GM18873 (cell line): ENCODE data around the gene MAP3K5.
A peak's percentile ranks its signal among the peaks of the same experiment; 100 is the strongest.

Experiments
- ATAC-seq: cut with Tn5 transposase; IDR thresholded peaks from one replicate; pipeline ENCODE4 v1.9.1; 2021; ENCODE audit warnings: mild to moderate bottlenecking, moderate library complexity, moderate number of reproducible peaks; ENCODE audit not compliant: unreplicated experiment, low FRiP score

Gene MAP3K5

DNA sequence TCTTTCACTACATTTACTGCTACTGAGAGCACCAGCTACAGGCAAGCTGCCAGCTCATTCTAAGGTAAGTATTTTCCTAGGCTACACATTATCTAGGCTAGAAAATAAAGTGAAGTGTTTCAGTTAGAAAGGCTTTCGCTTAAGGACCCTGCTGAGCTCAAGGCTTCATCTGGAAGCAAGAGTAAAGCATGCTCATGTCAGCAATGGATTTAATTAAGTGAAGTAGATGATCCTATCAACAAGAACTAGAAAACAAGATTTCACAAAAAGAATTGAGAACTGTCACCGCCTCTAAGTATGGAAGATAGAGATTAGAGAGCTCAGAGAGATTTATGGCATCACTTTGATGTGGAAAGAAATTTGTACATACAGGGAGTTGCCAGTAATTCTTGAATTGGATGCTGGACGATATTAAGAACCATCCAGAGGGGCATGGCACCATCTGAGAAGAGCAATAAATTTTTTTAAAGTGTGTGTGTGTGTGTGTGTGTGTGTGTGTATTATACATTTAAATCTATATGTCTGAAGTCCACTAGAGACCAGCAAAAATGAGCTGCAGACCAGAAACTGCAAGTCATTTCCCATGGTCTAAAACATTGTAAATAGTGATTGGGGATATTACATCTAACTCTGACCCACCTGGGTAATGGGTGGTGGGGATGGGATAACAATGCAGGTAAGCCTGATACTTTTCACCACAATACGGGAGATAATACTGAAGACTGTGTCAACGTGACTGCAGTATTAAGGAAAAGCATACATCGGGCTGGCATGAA is 136.8 kb downstream of the MAP3K5 start:
- ATAC-seq, result no peak

DNA sequence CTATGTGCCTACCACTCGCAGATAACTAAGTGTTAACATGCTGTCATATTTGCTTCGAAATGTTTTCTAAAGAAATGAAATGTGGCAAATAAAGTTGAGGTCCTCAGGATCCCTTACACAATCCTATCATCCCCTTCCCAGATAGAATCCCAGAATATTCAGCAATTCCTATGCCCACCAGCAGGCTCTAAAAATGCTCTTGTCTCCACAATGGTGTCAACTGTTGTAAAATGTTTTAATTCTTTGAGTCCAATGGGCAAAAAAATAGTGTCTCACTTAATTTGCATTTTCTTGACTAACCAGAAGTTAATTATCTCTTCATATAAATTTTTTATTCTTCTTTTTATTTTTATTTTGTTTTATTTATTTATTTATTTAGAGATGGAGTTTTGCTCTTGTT is 138.2 kb downstream of the MAP3K5 start:
- ATAC-seq, result no peak

DNA sequence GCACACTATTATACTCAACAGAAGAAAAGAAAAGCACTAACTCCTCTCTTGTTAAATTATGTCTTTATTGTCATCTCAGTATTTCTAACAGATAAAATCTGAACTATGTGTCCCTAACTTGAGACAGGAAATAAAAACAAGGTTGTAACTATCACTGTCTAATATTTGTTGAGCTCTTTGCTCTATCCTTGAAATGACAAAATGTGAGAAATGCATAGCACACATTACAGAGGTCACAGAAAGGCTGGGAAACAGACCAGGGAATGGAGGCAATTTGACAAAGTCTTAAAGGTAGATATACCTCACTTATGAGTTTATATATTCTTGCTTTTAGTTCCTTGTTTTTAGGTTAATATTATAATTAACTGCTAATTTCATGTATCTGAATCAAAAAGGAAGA is 139.6 kb downstream of the MAP3K5 start:
- no peak for ATAC-seq

DNA sequence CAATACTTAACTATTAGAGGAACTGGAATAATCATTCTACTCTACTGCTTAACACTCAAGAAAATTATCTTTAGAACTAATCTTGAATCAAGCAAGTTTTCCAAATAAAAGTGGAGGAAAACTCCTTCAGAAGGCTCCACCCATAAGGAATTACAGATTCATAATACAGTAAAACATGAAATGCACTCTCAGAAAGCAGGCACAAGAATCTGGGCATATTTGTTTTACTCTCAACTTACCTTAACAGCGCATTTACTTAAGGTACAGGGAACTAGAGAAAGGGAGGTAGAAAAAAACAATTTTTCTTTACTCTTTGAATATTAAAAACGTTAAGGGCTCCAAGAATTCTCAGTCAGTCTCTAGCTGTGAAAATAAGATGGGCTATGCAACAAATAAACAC is 140.3 kb downstream of the MAP3K5 start:
- no peak for ATAC-seq

DNA sequence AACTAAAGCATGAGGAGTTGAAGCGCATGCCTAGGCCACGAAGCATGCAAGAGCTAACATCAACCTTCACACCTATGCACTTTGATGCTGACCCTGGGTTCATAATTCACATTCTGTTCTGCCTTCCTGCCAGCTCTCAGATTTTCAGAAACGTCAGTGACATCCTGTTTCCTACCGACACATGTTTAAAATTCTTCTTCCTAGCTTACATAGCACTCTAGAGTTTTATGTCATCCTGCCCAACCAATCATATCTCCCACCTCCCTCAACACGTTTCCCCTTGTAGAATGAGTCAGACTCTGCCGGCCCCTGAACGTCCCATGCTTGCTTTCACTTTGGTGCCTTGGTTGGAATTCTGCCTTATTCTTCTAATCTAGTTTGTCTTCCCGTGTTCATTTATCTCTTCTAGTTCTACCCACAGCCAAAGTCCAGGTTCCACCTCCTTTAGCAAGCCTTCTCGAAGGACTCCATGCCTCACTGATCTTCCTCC is 144.9 kb downstream of the MAP3K5 start:
- ATAC-seq, result peak; percentile 57

DNA sequence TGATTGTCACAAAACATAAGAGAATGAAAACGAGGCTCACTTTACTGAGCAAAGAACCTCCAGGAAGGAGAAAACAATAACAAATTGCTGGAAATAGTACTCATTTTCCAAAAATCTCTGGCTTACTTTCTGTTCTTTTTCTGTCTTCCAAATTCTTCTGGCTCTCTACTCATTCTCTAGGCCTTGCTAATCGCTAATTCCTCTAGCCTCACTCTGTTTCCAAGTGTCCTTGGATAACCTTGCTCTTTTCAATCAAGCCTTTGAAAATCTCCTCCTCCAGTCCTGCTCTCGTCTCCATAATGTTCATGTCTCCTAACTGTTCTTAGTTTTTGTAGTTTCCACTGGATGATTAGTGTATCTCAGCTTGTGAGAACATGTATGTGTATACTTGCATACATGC is 145.9 kb downstream of the MAP3K5 start:
- ATAC-seq, result no peak

DNA sequence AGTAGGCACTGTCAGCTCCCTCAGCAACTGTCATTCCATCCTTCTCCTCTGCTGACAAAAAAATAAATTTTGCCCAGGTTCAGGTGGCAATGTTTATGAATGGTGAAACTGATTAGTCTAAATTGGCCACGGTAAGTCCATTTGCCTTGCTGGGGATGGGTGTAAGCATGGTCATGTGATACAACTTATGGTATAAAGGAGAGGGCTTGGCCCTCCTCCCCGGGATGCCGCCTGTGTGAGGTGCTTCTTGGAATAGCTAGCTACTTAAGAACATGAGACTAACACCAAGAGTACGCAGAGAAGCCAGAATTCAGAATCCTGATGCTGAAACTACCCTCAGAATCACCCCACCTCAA is 147.7 kb downstream of the MAP3K5 start:
- ATAC-seq, result no peak

DNA sequence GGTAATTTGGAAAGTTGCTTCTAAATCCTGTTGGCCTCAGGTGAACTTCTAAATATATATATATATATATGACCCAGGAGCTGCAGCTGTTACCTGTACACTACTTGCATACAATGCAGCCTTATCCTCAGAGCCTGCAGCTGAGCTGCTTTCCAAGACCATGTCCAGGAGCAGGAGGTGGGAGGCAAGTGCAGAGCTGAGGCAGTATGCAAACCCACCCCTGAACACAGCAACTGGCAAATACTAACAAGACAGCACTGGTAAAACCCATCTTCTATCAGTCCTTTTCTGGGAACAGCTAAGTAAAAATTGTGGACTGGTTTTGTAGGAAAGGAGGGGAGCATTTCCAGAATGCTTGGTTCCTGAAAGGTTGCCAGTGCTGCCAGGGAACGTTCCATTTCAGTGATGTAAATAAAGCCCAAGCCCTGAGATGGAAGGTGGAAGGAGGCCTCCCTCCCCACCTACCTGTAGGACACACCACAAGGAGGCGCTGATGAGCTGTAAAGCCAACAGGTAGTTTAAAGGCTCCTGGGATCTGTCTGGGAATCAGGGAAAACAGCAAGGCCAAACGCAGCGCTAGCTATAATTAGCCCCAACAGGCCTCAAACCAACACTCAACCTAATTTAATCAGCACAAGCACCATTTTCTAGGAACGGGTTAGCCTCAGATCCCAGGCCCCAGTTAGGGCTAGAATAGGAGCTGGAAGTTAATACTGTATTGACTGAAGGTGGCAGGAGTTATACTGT is 148.3 kb downstream of the MAP3K5 start:
- peak; percentile 47 for ATAC-seq

DNA sequence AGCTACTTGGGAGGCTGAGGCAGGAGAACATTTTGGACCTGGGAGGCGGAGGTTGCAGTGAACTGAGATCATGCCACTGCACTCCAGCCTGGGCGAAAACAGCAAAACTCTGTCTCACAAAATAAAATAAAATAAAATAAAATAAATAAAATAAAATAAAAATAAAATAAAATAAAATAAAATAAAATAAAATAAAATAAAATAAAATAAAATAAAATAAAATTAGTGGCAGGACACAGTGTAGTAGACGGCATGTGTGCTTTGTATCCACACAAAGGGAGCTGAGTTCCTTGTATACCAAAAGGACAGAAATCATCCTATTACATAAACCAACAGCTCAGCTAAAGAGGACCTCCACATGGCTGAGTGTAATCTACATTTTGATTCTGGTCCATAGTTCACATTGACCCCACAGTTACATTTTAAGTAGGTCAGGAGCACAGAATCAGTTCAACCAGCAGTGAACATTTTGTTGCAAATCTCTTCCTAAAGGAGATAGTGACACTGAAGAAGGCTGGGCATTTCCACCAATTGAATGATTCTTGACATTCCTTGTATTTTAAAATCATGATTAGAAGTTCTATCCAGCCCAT is 150.3 kb downstream of the MAP3K5 start:
- no peak for ATAC-seq

DNA sequence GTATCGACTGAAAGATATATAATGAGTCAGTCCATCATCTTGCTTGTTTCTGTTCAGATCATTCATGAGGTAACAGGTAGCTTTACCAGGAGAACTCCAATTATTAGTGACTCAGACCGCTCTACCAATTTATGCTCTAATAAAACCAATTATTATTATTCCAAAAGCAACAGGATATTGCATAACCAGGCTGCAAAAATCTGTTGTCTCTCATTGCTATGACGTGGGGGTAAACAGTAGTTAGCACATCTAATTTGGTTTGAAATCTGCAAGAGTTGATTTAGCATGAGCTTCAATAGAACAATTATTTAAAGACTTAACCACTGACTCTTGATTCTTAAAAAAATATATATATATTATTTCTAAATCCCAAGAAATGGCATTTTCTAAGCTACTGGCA is 151.1 kb downstream of the MAP3K5 start:
- no peak for ATAC-seq

DNA sequence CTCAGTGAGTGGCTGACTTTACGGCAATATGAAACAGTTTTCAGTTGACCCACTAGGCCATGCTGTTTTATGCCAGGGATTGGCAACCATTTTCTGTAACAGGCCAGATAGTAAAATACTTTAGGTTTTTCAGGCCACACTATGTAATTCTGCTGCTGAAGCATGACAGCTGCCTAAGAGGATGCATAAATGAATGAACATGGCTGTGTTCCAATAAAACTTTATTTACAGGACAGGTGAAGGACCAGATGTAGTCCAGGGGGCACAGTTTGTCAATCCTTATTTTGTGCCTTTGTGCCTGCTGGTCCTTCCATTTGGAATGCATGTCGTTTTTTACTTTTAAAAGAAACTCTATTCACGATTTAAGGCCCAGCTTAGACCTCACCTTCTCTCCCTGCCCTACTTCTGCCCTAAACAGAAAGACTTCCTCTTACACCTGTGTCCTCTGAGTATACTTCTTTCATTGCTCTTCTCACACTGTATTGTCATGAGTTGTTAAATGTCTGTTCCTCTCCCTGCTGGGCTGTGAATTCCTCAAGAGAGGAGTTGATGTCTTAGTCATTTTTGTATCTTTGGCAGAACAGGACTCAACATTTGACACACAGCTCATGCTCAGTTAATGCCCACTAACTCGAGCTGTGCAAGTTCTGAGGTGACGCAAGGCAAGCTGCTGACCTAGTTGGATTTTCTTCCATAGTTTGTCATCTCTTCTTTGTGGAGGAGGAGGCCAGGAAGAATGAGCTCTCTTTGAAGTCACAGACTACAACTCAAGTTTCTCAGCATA is 152.0 kb downstream of the MAP3K5 start:
- ATAC-seq, result no peak

DNA sequence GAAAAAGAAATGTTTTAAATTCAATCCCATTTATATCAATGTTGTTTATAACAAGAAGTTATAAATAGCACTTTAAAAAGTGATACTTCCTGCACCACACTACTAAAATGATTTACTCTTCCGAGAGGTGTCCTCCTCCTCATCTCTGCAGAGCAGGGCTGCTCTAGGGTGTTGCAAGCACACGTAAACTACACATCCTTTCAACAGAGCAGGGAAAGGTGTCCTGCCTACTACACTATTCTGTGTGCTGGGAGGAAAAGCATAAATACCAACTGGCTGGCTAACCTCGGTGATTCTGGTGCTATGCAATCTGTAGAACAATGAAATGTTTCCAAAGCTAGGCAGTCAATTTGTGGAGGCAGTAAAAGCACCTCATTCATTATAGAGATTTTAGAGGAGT is 152.6 kb downstream of the MAP3K5 start:
- ATAC-seq, result no peak

DNA sequence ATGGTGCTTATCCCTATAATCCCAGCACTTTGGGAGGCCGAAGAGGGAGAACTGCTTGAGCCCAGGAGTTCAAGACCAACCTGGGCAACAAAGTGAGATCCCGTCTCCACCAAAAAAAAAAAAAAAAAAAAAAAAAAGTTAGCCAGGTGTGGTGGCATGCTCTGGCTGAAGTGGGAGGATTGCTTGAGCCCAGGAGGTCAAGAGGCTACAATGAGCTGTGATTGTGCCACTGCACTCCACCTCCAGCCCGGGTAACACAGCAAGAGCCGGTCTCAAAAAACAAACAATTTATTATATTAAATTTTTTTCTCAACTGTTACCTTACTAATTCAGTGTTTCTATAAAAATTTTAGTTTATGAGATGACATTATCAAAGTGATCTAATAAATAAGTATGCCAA is 156.7 kb downstream of the MAP3K5 start:
- ATAC-seq, result no peak

DNA sequence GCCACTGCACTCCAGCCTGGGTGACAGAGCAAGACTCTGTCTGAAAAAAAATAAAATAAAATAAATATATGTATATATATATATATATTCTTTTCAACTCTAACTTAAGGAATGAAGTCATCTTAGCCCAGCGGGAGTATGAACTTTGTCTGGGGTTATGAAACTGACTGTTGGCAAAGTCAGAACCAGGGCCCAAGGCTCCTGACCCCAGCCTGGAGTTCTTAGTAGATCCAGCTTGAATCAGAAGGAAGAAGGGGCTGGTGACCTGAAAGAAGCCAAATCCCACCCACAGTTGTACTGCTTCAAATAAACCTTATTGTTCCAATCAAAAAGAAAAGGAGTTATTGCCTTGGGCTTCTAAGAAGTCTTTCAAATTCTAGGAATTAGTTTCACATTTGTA is 158.9 kb downstream of the MAP3K5 start:
- no peak for ATAC-seq

DNA sequence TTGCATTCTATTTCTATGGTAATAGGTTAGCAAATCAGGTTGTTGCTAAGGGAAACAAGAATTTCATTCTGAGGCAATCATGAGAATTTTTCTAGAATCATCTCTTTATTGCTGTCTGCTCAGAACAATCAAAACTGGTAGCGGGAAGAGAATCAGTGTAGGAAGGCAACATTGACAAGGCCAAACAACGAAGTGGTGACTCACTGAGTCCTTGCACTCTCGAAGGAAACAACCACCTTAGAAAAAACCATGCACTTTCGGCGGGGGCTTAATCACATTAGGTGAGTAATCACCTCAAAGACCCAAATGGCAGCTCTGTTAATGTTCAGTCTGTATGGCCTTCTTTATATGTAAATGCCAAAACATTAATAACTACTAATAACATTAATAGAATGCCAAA is 163.3 kb downstream of the MAP3K5 start:
- no peak for ATAC-seq

DNA sequence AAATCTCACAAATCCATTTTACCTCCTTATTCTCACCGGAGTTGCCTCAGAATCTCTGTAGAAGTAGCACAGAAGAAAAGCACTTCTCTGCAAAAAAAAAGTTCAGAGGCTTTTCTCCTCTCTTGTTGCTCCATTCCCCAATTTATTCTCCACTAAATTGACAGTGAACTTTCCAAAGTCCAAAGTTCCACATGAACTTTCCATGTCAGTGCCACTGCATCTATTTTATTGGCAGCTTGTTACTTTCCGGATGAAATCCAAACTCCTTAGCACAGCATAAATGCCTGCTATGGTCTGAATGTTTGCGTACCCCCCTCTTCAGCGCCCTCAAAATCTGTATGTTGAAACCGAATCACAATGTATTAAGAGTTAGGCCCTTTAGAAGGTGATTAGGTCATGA is 165.1 kb downstream of the MAP3K5 start:
- no peak for ATAC-seq

DNA sequence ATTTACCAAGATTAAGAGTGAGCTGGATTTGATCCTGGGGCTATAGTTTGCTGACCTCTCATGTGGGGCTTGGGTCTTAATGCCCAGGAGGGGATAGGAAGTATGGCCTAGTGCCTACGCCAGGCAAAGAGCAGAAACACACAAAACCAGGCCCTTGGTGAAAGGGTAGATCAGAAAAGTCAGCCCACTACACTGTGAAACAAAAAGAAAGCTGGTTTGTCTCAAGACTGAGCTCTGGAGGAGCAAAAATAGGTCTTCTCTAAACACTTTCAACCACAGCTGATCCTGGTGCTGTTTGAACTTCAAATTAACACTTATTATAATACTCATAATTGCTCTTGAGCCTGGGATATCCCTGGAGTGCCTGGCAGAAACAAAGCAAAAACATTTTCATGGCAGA is 167.0 kb downstream of the MAP3K5 start:
- no peak for ATAC-seq

DNA sequence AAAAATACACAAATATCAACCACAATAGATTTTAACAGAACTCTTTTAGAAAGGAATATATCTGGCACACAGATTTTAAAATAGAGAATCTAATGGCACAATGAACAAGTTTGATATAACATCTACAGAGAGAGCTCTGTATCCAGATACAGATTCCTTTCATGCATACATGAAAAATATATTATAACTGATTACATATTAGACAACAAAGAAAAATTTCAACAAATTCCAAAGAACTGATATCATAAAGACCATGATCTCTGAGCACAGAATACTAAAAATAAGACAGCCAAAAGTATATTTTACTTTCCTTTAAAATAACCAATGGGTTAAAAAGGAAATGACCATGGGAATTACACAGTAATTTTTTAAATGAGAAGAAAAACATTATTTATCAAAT is 167.9 kb downstream of the MAP3K5 start:
- no peak for ATAC-seq

DNA sequence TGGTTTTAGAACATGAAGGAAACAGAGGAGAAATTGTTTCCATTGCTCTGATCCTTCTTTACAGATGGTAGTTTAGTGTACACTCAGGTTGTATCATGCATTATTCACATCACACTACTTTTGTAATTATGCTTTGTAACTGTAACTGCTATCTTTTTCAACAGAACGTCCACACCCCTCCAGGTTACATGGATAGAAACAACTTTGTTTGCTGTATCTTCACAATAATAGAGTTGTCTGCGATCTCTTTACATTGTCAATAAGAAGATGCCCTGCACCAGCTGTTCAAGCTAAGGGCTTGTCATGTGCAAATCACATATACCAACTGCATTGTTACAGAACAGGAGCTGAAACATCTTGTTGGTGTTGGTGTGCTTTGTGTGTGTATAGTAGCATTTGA is 174.2 kb downstream of the MAP3K5 start:
- ATAC-seq, result no peak

DNA sequence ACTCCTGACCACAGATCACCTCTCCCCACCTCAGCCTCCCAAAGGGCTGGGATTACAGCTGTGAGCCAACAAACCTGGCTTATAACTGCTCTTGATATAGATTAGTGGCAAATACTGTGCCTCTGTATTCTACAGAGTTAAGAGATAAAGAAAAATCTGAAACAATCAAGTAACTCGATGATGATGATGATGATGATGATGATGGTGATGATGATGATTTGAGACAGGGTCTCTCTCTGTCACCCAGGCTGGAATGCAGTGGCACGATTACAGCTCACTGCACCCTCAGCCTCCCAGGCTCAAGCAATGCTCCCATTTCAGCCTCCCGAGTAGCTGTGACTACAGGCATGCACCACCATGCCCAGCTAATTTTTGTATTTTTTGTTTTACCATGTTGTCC is 175.8 kb downstream of the MAP3K5 start:
- ATAC-seq, result no peak

DNA sequence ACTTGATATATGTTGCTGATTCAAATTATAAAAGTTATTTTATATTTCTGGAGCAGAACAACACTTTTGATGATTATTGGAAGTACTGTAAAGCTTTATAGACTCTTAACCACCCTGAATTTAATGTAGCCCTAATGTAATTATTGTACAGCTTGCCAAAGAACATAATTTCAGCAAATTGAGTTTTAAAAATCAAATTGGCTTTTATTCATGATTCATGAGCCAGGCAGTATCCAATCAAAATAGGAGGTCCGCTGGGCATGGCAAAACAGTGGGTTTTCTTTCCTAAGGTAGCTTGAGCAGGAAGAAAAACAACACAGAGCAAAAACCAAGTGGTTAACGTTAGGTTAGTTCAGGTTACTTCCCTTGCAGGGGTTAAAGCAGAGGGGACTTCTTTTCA is 177.3 kb downstream of the MAP3K5 start:
- ATAC-seq, result no peak
